Smooth muscle cell of the brain vasculature (primary cell): ENCODE results near the gene SYCE3.
"Not testable (repeated sequence)": the region's sequence is repeated elsewhere in the genome, so short reads cannot be mapped to it uniquely, and the experiment has no call there.

Experiments used
- DNase-seq: peaks from one replicate; pipeline ENCODE4 v3.0.0-alpha.2; 2012; ENCODE audit warnings: low read depth, low spot score

Gene SYCE3

GRCh38 chr22:50520826-50521453 lies 41.8 kb downstream of the SYCE3 start:
- DNase-seq: no peak

- DNase-seq: not testable (repeated sequence)
Measured at GRCh38 chr22:50520184-50520583, 42.5 kb downstream of the SYCE3 start.

GRCh38 chr22:50519151-50519550 lies 43.6 kb downstream of the SYCE3 start:
- no peak for DNase-seq

- DNase-seq: no peak
Measured at GRCh38 chr22:50518606-50519005, 44.1 kb downstream of the SYCE3 start.

GRCh38 chr22:50517495-50518260 lies 45.0 kb downstream of the SYCE3 start:
- no peak for DNase-seq

GRCh38 chr22:50516891-50517290 lies 45.8 kb downstream of the SYCE3 start:
- DNase-seq: no peak

- no peak for DNase-seq
Measured at GRCh38 chr22:50516068-50516467, 46.7 kb downstream of the SYCE3 start.

- no peak for DNase-seq
Measured at GRCh38 chr22:50513175-50513574, 49.5 kb downstream of the SYCE3 start.

GRCh38 chr22:50508897-50509296 lies 53.8 kb downstream of the SYCE3 start:
- no peak for DNase-seq

- peak; percentile 94 for DNase-seq
Measured at GRCh38 chr22:50507991-50508884, 54.5 kb downstream of the SYCE3 start, which contains the start of gene NCAPH2. Gene NCAPH2, plus strand, starts transcription at chr22:50508224. Its CDS starts 114 bp downstream, at chr22:50508338.

- no peak for DNase-seq
Measured at GRCh38 chr22:50507421-50507990, 55.2 kb downstream of the SYCE3 start, which contains the start of gene LMF2. Gene LMF2, minus strand, starts transcription at chr22:50507702. Its CDS starts 27 bp downstream, at chr22:50507675.

- DNase-seq: no peak
Measured at GRCh38 chr22:50506611-50507420, 55.9 kb downstream of the SYCE3 start.

- no peak for DNase-seq
Measured at GRCh38 chr22:50505776-50506610, 56.7 kb downstream of the SYCE3 start.

- DNase-seq: no peak
Measured at GRCh38 chr22:50505276-50505775, 57.4 kb downstream of the SYCE3 start.

GRCh38 chr22:50504369-50505211 lies 58.1 kb downstream of the SYCE3 start:
- no peak for DNase-seq

GRCh38 chr22:50503475-50504145 lies 59.1 kb downstream of the SYCE3 start:
- no peak for DNase-seq

- no peak for DNase-seq
Measured at GRCh38 chr22:50502628-50503474, 59.9 kb downstream of the SYCE3 start.
